ENCODE measurements around the gene TATDN3. TPM values are rescaled to one million over a fixed set of nuclear protein-coding genes. Genes with fewer than 3 reads are reported as not detected.

Gene TATDN3
- total RNA-seq, 1 experiment from 2014 or later = 13.8 TPM

DNA sequence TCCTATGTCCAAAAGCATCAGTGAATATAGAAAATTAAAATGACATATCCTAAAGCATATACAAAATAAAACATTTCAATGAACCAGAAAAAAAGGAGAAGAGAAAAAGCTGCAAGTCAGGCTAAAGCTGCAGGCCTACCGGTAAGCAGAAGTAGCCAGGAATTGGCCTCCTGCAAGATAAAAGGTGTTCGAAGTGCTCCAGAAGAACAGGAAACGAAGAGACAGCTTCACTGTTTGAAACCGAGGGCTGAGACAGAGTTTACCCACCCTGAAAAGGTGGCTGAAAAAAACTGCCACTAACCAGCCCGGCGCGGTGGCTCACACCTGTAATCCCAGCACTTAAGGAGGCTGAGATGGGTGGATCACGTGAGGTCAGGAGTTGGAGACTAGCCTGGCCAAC, 37.5 kb upstream of the TATDN3 start:
- H3K9me3 Mint-ChIP-seq = no peaks in the 10 kb centered on the region
- no peaks in the 10 kb centered on the region for H3K23me2 ChIP-seq (ENCODE audit: insufficient read length, low read depth, low read length, poor library complexity, severe bottlenecking)
- no peak overlapping the region for H2BK15ac ChIP-seq (ENCODE audit: low read depth, low read length)
- H3K27ac ChIP-seq (ENCODE audit: insufficient read length, low read depth, low read length) = no peak overlapping the region
- H2BK120ac ChIP-seq (ENCODE audit: low read depth, low read length, poor library complexity, severe bottlenecking) = no peak overlapping the region
- H3T11ph ChIP-seq (ENCODE audit: low read length) = no peak overlapping the region
- H3K4me2 ChIP-seq (ENCODE audit: insufficient read depth, insufficient read length, low read length) = no peak overlapping the region
- H4K5ac ChIP-seq (ENCODE audit: insufficient read length, low read depth, low read length) = no peak overlapping the region
- H3K79me2 ChIP-seq (ENCODE audit: insufficient read depth, low read length) = no peaks in the 10 kb centered on the region
- TF ChIP-seq, protein P1, sequence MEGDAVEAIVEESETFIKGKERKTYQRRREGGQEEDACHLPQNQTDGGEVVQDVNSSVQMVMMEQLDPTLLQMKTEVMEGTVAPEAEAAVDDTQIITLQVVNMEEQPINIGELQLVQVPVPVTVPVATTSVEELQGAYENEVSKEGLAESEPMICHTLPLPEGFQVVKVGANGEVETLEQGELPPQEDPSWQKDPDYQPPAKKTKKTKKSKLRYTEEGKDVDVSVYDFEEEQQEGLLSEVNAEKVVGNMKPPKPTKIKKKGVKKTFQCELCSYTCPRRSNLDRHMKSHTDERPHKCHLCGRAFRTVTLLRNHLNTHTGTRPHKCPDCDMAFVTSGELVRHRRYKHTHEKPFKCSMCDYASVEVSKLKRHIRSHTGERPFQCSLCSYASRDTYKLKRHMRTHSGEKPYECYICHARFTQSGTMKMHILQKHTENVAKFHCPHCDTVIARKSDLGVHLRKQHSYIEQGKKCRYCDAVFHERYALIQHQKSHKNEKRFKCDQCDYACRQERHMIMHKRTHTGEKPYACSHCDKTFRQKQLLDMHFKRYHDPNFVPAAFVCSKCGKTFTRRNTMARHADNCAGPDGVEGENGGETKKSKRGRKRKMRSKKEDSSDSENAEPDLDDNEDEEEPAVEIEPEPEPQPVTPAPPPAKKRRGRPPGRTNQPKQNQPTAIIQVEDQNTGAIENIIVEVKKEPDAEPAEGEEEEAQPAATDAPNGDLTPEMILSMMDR (conservative IDR thresholded peaks at IDR 0.05) = no peak
- H3K27me3 ChIP-seq (ENCODE audit: insufficient read depth, low read length) = no peaks in the 10 kb centered on the region
- H2AK5ac ChIP-seq (ENCODE audit: insufficient read length, low read length) = no peak overlapping the region
- H3K4me1 ChIP-seq (ENCODE audit: insufficient read depth, low read length) = peaks cover 4% of the 10 kb centered on the region; the same call in 1 of the 2 replicates
- H3K56ac ChIP-seq (ENCODE audit: insufficient read length, low read depth, low read length) = no peak overlapping the region
- no peak overlapping the region for H3K4ac ChIP-seq (ENCODE audit: low read depth, low read length)
- peaks cover 2% of the 10 kb centered on the region for H3K79me1 ChIP-seq (ENCODE audit: insufficient read depth, low read depth, low read length, poor library complexity, severe bottlenecking)
- no peak overlapping the region for H2BK12ac ChIP-seq (ENCODE audit: insufficient read length, low read depth, low read length)
- H3K14ac ChIP-seq (ENCODE audit: insufficient read depth, low read length) = no peak overlapping the region
- no peaks in the 10 kb centered on the region for H3K27me3 Mint-ChIP-seq (ENCODE audit: low read depth)
- no peak overlapping the region for H3K4me3 Mint-ChIP-seq
- peak overlapping the region in 1 of 3 experiments; percentile 59; a peak in 2 of 7 replicates for H3K27ac Mint-ChIP-seq
- no peak overlapping the region for H2AFZ ChIP-seq (ENCODE audit: low read length)
- no peak overlapping the region for H3K9ac ChIP-seq (ENCODE audit: extremely low read depth, insufficient read length, low read length)
- no peak overlapping the region for H2BK5ac ChIP-seq (ENCODE audit: insufficient read length, low read length)
- no peaks in the 10 kb centered on the region for H4K20me1 ChIP-seq (ENCODE audit: control insufficient read depth, insufficient read depth, insufficient read length)
- no peak overlapping the region for H3K23ac ChIP-seq (ENCODE audit: insufficient read length, low read depth, low read length)
- H3K4me1 Mint-ChIP-seq = peaks cover 26 to 27% of the 10 kb centered on the region in 2 experiments
- H4K8ac ChIP-seq (replicated peaks; ENCODE audit: insufficient read length, low read depth, low read length) = no peak overlapping the region
- H3K36me3 Mint-ChIP-seq (ENCODE audit: insufficient read depth in 1 of 3, low read depth in 3 of 3) = peaks cover 0 to 6% (median 3%) of the 10 kb centered on the region in 3 experiments; a peak in 2 of 7 replicates
- H3K9me3 ChIP-seq (ENCODE audit: control insufficient read depth, low read depth, low read length) = no peaks in the 10 kb centered on the region
- H2BK20ac ChIP-seq (ENCODE audit: low read depth, low read length, poor library complexity, severe bottlenecking) = no peak overlapping the region
- H3K18ac ChIP-seq (ENCODE audit: insufficient read length, low read depth, low read length) = no peak overlapping the region
- no peak overlapping the region for H4K91ac ChIP-seq (ENCODE audit: insufficient read length, low read depth, low read length)
- DNase-seq = peak; percentile 37
- WGBS (ENCODE audit: extremely low coverage, insufficient read length, low lambda C conversion rate) = no CpG with 5 or more reads among the region's 8 CpGs
